Measurements from ENCODE around the gene GIMAP1. TPM values are rescaled to one million over a fixed set of nuclear protein-coding genes. Genes with fewer than 3 reads are reported as not detected.

Gene GIMAP1
- total RNA-seq, 1 donor from 2014 or later = not detected

DNA sequence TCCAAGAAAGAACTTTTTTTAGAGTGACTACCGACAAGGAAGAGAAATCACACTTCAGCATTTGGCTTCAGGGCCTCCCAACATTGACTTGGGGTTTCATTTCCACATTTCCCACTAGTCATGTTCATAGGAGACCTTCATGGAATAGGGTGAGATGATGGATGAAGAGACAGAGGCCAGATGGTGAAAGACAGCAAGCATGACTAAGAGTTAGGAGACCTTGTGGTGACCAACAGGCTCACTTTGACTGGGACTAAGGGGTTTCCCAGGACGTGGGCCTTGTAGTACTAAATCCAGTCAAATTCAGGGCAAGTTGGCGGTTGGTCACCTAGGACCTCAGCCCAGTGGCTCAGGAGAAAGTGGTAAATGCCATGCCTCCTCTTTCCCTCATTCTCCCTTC lies 17.8 kb downstream of the GIMAP1 start:
- no peak overlapping the region for H3K27ac Mint-ChIP-seq (ENCODE audit: unreplicated experiment)
- H3K27me3 Mint-ChIP-seq (ENCODE audit: low read depth) = peaks cover 26% of the 10 kb centered on the region
- TF ChIP-seq, protein P1, sequence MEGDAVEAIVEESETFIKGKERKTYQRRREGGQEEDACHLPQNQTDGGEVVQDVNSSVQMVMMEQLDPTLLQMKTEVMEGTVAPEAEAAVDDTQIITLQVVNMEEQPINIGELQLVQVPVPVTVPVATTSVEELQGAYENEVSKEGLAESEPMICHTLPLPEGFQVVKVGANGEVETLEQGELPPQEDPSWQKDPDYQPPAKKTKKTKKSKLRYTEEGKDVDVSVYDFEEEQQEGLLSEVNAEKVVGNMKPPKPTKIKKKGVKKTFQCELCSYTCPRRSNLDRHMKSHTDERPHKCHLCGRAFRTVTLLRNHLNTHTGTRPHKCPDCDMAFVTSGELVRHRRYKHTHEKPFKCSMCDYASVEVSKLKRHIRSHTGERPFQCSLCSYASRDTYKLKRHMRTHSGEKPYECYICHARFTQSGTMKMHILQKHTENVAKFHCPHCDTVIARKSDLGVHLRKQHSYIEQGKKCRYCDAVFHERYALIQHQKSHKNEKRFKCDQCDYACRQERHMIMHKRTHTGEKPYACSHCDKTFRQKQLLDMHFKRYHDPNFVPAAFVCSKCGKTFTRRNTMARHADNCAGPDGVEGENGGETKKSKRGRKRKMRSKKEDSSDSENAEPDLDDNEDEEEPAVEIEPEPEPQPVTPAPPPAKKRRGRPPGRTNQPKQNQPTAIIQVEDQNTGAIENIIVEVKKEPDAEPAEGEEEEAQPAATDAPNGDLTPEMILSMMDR (conservative IDR thresholded peaks at IDR 0.05) = no peak
- H3K9me3 Mint-ChIP-seq = no peaks in the 10 kb centered on the region
- peaks cover 16% of the 10 kb centered on the region for H3K4me1 Mint-ChIP-seq
- no peak for DNase-seq (ENCODE audit: low read depth, low spot score)
- no peak overlapping the region for H3K4me3 Mint-ChIP-seq
- H3K36me3 Mint-ChIP-seq (ENCODE audit: low read depth) = no peaks in the 10 kb centered on the region

DNA sequence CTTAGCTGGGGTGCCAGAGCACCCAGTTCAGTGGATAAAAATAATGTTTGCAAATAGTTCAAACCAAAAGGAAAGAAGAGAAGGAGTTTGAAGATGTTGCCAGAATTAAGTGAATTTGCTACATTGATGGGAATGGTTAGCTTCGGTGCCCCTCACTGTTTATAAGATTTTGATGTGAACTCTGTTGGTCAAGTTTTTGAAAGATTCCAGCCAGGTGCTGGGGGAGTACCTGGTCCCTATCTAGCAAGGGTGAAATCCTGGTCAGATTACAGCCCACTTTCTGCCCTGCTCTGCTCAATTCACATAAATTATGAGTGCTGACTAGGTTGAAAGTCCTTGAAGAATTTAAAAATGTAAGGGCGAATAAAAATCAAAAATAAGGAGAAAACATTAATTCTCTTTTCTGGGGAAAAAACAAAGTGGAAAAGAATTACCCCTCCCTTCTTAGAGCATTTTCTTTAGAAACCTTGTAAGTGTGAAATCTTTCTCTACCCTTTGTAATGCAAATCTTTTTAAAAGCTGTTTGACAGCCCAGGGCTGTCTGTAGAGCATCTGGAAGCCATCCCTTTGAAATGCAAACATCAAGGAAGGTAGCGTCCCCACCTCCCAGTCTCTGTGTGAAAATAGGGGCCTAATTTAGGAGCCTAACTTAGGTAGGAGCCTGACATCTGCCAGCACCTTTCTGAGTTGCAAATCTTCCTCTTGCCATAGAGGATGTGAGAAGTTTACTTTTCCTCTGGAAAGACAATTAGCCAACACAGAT lies 19.4 kb downstream of the GIMAP1 start:
- DNase-seq (ENCODE audit: low read depth, low spot score) = no peak
- Mint-ChIP-seq H3K36me3 (ENCODE audit: low read depth) (no peaks in the 10 kb centered on the region), H3K4me1 (peaks cover 16% of the 10 kb centered on the region), H3K27ac (ENCODE audit: unreplicated experiment) (no peak overlapping the region), H3K27me3 (ENCODE audit: low read depth) (peaks cover 27% of the 10 kb centered on the region), H3K9me3 (no peaks in the 10 kb centered on the region), H3K4me3 (no peak overlapping the region)
- TF ChIP-seq, protein P1 (conservative IDR thresholded peaks at IDR 0.05) = no peak

DNA sequence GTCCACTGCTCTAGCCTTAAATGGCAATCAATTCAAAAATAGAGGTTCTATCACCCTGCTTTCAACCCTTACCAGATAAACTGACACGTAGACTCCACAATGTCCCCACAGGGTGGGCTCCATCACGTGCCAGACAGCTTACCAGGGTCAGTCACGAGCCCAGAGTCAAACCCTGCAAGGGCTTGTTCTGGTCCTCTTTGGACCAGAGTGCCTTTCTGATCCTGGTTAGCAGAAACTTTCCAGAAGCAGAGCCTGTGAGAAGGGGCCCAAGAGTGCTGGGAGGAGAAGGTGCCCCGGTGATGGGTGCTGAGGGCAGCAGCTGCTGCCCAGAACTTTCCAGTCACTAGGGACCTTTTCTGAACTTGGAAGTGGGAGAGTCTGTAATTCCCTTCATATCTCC lies 20.5 kb downstream of the GIMAP1 start:
- Mint-ChIP-seq H3K27ac (ENCODE audit: unreplicated experiment) (no peak overlapping the region), H3K4me3 (no peak overlapping the region), H3K36me3 (ENCODE audit: low read depth) (no peaks in the 10 kb centered on the region), H3K4me1 (peaks cover 16% of the 10 kb centered on the region), H3K9me3 (no peaks in the 10 kb centered on the region), H3K27me3 (ENCODE audit: low read depth) (peaks cover 25% of the 10 kb centered on the region)
- TF ChIP-seq, protein P1 (conservative IDR thresholded peaks at IDR 0.05) = no peak
- no peak for DNase-seq (ENCODE audit: low read depth, low spot score)

DNA sequence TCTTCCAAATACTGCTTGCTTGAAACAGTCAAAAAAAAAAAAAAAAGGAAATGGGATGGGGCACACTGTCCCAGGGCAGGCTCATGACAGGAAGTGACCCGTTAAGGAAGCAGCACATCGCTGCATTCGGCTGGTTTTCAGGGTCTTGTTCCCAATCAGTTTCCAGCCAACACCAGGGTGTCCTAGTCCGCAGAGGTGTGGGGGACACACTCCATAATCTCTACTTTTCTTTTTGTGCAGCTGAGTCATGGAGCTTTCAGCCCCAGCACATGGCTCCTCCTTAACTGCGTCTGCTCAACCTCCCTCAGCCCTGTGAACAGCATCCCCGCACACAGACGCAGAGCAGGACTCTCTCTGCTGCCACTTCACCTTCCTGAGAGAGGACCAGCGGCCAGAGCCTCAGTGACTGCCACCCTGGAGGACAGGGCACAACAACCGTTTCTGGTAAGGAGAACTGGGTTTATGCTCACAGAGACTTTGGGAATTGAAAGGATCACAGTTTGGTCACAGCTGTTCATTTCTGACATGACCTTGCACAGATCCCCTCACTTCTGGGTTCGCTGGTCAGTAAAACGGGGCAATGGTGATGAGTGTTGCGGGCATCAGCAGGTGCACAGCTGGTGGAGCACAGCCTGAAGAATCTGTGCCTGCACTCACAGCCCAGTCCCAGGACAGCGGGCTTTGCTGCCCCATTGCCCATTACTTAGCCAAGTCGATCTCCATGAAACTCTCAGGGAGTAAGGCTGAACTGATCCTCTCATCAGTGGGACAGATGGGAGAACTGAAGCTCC lies 21.0 kb downstream of the GIMAP1 start, which contains the start of gene GIMAP5:
TSS of gene GIMAP5 (plus strand) at position 154 of the 791 bp plus-strand sequence. CDS start 3,467 bp downstream, outside the sequence.
- Mint-ChIP-seq H3K27ac (ENCODE audit: unreplicated experiment) (no peak within 1 kb of the TSS), H3K4me3 (no peak within 1 kb of the TSS), H3K9me3 (no peaks in the 10 kb centered on the region), H3K27me3 (ENCODE audit: low read depth) (peaks cover 22% of the 10 kb centered on the region), H3K4me1 (peaks cover 16% of the 10 kb centered on the region), H3K36me3 (ENCODE audit: low read depth) (no peaks in the 10 kb centered on the region)
- TF ChIP-seq, protein P1 (conservative IDR thresholded peaks at IDR 0.05) = no peak
- no peak for DNase-seq (ENCODE audit: low read depth, low spot score)

DNA sequence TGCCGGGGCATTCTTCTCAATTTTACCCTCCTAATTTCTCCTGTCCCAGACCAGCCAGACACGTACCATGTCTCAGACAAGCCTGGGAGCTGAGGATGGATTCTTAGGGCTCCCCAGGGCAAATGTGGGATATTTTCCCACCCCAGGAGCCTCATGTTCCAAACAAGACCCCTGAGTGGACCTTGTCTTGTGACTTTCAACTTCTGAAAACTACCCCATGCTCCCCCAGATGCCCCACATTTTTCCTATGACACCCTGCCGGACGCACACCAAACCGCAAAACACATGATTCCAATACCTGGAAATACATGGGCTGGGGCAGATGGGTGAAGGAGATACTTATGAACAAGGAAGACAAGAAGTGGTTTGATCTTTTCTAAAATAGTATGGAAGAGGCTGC lies 21.7 kb downstream of the GIMAP1 start:
- TF ChIP-seq, protein P1 (conservative IDR thresholded peaks at IDR 0.05) = no peak
- Mint-ChIP-seq H3K4me3 (no peak overlapping the region), H3K36me3 (ENCODE audit: low read depth) (no peaks in the 10 kb centered on the region), H3K4me1 (peaks cover 16% of the 10 kb centered on the region), H3K9me3 (no peaks in the 10 kb centered on the region), H3K27ac (ENCODE audit: unreplicated experiment) (no peak overlapping the region), H3K27me3 (ENCODE audit: low read depth) (peaks cover 22% of the 10 kb centered on the region)
- DNase-seq (ENCODE audit: low read depth, low spot score) = no peak
